ENCODE results near the gene LMX1B.

- TF ChIP-seq CTCF (IDR thresholded peaks at IDR 0.05; ENCODE audit: insufficient read depth, low read length, poor library complexity, severe bottlenecking) = no peak
- TF ChIP-seq EZH2phosphoT487 (conservative IDR thresholded peaks at IDR 0.05; ENCODE audit: low read length) = no peak
These were observed 90.1 kb downstream of the LMX1B start for GRCh38 chr9:126703866-126704156.

All from SU-DHL-6 (cell line).